NCI-H82 treated with DMSO at 0.1 percent for 48 hours (cell line): ENCODE data around the gene ALDH1A3.

Experiments
- DNase-seq: peaks from one replicate; lab custom pipeline; 2025; ENCODE audit not compliant: unreplicated experiment; lab: John Stamatoyannopoulos, UW

The ALDH1A3 gene

DNA sequence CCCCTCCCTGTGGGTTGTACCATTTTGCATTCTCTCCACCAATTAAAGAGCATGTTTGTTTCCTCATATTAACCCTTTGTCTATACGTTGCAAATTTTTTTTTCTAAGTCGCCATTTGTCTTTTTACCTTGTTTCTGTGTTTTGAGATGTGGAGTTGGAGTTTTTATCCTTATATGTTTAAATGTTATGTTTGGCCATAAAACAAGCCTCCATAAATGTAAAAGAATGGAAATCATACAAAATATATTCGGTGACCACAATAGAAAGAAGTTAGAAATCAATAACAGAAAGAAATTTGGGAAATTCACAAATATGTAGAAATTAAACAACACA lies 68.8 kb downstream of the ALDH1A3 start:
- no peak for DNase-seq

DNA sequence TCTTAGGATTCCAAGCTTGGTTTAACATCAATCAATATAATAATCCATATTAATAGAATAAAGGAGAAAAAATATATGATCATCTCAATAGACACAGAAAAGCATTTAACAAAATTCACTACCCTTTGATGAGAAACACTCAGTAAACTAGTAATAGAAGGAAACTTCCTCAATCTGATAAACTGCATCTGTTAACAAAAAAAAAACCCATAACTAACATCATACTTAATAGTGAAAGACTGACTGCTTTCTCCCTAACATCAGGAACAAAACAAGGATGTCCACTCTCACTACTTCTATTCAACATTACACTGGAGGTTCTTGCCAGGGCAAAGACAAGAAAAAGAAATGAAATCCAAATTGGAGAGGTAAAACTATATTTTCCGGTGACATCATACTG lies 70.1 kb downstream of the ALDH1A3 start:
- no peak for DNase-seq

DNA sequence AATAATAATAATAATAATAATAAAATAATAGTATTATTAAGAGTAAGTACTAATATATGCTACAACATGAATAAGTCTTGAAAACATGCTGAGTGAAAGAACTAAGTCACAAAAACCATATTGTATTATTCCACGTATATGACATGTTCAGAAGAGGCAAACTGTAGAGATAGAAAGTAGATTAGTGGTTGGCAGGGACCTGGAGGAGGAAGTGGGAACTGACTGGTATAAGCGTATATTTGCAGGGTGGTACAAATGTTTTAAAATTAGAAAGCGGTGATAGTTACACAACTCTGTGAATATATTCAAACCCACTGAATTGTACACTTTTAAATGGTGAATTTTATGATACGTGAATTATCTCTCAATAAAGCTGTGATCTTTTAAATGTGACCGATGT lies 72.3 kb downstream of the ALDH1A3 start:
- DNase-seq: no peak

DNA sequence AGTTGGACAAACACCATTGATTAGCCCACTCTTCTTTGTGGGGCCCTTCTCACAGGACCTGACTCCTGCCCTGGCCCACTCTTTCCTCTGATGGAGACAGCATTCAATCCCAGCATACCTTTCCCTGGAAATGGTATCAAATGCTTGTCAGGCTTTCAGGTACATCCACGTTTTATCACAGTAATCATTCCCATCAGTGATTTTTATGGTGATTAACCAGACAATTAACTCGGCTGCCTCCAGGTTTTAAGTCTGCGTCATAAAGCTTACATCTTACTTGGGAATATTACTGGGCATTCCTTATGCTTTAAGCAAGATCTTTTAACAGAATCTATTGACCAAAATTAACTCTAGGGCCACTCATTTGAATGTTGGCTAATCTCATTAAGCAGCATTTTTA lies 72.9 kb downstream of the ALDH1A3 start:
- DNase-seq: no peak

DNA sequence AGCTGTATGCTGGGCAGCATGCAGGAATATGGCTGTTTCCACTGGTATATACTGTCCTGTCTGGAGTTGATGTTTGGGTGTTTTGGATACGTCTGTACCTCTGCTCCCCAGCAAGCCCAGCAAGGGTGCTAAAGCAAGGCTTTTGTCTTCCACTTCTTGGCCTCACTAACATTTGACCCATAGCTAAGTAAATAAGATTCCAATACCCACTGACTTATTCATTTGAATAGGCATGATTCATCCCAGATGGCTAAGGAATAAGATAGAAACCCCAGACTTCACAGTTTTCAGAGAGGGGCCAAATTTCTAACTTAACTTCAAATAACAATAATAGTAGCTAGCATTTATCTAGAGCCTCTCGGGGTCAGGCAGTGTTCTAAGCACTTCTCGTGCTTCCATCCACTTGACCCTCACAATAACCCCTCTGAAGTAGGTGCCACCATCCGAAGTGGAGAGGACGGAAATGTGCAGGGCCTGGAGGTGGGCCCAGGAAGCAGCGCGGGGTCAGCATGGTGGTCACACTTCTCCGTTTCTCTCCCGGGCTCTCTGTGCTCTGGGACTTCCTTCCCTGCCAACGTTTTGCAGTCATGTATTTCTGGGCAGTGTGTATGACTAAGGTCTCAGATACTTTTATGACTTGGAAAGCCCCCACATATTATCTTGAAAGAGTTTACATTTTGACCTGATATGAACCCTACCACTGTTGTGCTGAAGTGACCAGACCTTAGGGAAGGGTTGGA lies 78.9 kb downstream of the ALDH1A3 start:
- no peak for DNase-seq

DNA sequence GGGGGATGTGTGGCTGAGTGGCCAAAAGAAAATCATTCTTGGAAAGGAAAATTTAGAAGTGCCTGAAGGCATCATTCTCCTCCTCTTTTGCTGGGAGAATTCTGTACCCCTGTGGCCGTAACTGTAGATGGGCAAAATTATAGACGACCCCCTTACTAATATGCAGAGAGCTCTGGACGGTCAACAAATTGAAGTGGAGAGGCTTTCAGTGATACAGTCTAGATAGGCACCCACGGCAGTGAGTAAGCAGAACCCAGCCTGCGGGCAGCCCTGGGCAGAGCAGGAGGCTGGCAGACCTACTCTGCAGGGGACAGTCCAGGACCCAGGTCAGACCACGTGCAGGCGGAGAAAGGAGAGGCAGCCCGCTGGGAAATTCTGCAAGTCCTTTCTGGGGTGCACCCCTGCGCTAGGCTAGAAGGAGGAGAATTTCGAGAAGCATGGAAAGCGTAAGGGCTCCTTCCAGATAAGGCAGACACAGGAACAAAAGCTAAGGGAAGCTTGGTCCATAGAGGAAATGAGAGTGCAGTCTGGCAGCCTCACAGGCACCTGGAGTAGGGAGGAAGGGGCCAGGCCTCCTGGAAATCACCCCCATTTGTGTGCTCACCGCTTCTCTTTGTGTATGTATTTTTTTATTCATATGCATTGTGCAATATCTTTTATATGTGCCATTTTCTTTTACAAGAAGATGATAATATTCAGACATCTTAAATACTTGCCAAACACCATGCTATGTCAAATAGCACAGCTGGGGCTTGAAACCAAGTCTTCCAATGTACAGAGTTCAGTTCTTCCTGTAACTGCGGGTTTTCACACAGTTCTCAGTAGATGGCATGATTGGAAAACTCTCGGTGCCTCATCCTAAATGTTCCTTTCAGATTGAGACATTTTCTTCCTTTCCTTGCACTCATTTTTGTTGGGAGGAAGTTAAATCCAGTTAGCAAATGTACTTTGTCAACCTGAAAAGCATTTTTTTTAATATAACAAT lies 79.7 kb downstream of the ALDH1A3 start:
- DNase-seq: no peak
